ENCODE results near the gene MSTO1. TPM values are rescaled to one million over a fixed set of nuclear protein-coding genes. Genes with fewer than 3 reads are reported as not detected.

The MSTO1 gene
- polyA plus RNA-seq, 1 donor from 2014 or later, result 53.8 TPM

- H3K9ac ChIP-seq (ENCODE audit: low read length), result no peak overlapping the region
- H3K4me3 ChIP-seq (ENCODE audit: low read length), result no peak overlapping the region
- H3K79me2 ChIP-seq (replicated peaks; ENCODE audit: insufficient read depth, low read length), result peaks cover 24% of the 10 kb centered on the region
- no peak overlapping the region for H2AFZ ChIP-seq (ENCODE audit: low read depth, low read length)
- no peak for TF ChIP-seq POLR2AphosphoS5 (IDR thresholded peaks at IDR 0.05)
- TF ChIP-seq, protein P1, sequence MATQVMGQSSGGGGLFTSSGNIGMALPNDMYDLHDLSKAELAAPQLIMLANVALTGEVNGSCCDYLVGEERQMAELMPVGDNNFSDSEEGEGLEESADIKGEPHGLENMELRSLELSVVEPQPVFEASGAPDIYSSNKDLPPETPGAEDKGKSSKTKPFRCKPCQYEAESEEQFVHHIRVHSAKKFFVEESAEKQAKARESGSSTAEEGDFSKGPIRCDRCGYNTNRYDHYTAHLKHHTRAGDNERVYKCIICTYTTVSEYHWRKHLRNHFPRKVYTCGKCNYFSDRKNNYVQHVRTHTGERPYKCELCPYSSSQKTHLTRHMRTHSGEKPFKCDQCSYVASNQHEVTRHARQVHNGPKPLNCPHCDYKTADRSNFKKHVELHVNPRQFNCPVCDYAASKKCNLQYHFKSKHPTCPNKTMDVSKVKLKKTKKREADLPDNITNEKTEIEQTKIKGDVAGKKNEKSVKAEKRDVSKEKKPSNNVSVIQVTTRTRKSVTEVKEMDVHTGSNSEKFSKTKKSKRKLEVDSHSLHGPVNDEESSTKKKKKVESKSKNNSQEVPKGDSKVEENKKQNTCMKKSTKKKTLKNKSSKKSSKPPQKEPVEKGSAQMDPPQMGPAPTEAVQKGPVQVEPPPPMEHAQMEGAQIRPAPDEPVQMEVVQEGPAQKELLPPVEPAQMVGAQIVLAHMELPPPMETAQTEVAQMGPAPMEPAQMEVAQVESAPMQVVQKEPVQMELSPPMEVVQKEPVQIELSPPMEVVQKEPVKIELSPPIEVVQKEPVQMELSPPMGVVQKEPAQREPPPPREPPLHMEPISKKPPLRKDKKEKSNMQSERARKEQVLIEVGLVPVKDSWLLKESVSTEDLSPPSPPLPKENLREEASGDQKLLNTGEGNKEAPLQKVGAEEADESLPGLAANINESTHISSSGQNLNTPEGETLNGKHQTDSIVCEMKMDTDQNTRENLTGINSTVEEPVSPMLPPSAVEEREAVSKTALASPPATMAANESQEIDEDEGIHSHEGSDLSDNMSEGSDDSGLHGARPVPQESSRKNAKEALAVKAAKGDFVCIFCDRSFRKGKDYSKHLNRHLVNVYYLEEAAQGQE (IDR thresholded peaks at IDR 0.05; ENCODE audit: borderline replicate concordance), result no peak
- no peak for TF ChIP-seq EZH2 (IDR thresholded peaks at IDR 0.05; ENCODE audit: borderline replicate concordance, insufficient read depth, low read length, poor library complexity, severe bottlenecking)
- TF ChIP-seq TAF1 (IDR thresholded peaks at IDR 0.05; ENCODE audit: low read depth), result no peak
- no peak for TF ChIP-seq RAD21 (conservative IDR thresholded peaks at IDR 0.05)
- no peak for TF ChIP-seq SMC3 (conservative IDR thresholded peaks at IDR 0.05; ENCODE audit: poor library complexity)
- no peak for TF ChIP-seq CTCF (IDR thresholded peaks at IDR 0.05; ENCODE audit: poor library complexity, severe bottlenecking)
- no peak for TF ChIP-seq EP300 (conservative IDR thresholded peaks at IDR 0.05; ENCODE audit: poor library complexity, severe bottlenecking)
- no peak for TF ChIP-seq MXI1 (conservative IDR thresholded peaks at IDR 0.05; ENCODE audit: poor library complexity, severe bottlenecking)
- no peak overlapping the region for H3K27ac ChIP-seq (ENCODE audit: low read length)
- H3F3A ChIP-seq (ENCODE audit: insufficient read depth, low read length, poor library complexity, severe bottlenecking), result no peaks in the 10 kb centered on the region
- H3K27me3 ChIP-seq (ENCODE audit: insufficient read depth, low read depth, low read length), result no peaks in the 10 kb centered on the region
- H4K20me1 ChIP-seq (ENCODE audit: insufficient read depth), result no peaks in the 10 kb centered on the region
- no peaks in the 10 kb centered on the region for H3K36me3 ChIP-seq (ENCODE audit: insufficient read depth, low read length)
- no peak overlapping the region for H3K4me2 ChIP-seq (ENCODE audit: low read length)
- no peaks in the 10 kb centered on the region for H3K9me3 ChIP-seq (ENCODE audit: low read length)
- H3K9me2 ChIP-seq (ENCODE audit: insufficient read depth, low read length), result no peaks in the 10 kb centered on the region
These were observed 39.9 kb upstream of the MSTO1 start for GRCh38 chr1:155569988-155570592.

DNA sequence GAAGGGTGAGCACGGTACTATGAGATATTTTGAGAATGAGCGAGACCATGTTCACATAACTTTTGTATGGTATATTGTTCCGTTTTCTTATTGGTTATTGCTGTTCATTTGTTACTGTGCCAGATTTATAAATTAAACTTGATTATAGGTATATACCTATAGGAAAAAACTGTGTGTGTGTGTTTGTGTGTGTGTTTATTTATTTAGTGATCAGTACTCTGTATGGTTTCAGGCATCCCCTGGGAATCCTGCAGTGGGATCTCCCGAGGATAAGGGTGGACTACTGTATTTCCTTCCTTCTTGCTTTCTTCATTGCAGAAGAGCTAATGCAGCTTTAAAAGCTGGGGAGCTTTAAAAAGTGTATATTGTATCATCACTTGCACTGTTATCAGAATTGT is 39.4 kb upstream of the MSTO1 start:
- Histone ChIP-seq H3K36me3 (ENCODE audit: insufficient read depth, low read length) (no peaks in the 10 kb centered on the region), H3K27me3 (ENCODE audit: insufficient read depth, low read depth, low read length) (no peaks in the 10 kb centered on the region), H3F3A (ENCODE audit: insufficient read depth, low read length, poor library complexity, severe bottlenecking) (no peaks in the 10 kb centered on the region), H3K9me2 (ENCODE audit: insufficient read depth, low read length) (no peaks in the 10 kb centered on the region), H3K9me3 (ENCODE audit: low read length) (no peaks in the 10 kb centered on the region), H3K27ac (ENCODE audit: low read length) (no peak overlapping the region), H3K4me2 (ENCODE audit: low read length) (no peak overlapping the region), H2AFZ (ENCODE audit: low read depth, low read length) (no peak overlapping the region), H3K4me3 (ENCODE audit: low read length) (no peak overlapping the region), H3K79me2 (replicated peaks; ENCODE audit: insufficient read depth, low read length) (peaks cover 19% of the 10 kb centered on the region), H4K20me1 (ENCODE audit: insufficient read depth) (no peaks in the 10 kb centered on the region), H3K9ac (ENCODE audit: low read length) (no peak overlapping the region)
- TF ChIP-seq, protein P1 (IDR thresholded peaks at IDR 0.05; ENCODE audit: borderline replicate concordance), result no peak
- TF ChIP-seq CTCF (IDR thresholded peaks at IDR 0.05; ENCODE audit: poor library complexity, severe bottlenecking), result no peak
- TF ChIP-seq MXI1 (conservative IDR thresholded peaks at IDR 0.05; ENCODE audit: poor library complexity, severe bottlenecking), result no peak
- TF ChIP-seq TAF1 (IDR thresholded peaks at IDR 0.05; ENCODE audit: low read depth), result no peak
- no peak for TF ChIP-seq EZH2 (IDR thresholded peaks at IDR 0.05; ENCODE audit: borderline replicate concordance, insufficient read depth, low read length, poor library complexity, severe bottlenecking)
- TF ChIP-seq POLR2AphosphoS5 (IDR thresholded peaks at IDR 0.05), result no peak
- no peak for TF ChIP-seq SMC3 (conservative IDR thresholded peaks at IDR 0.05; ENCODE audit: poor library complexity)
- no peak for TF ChIP-seq RAD21 (conservative IDR thresholded peaks at IDR 0.05)
- no peak for TF ChIP-seq EP300 (conservative IDR thresholded peaks at IDR 0.05; ENCODE audit: poor library complexity, severe bottlenecking)
